RWPE2 (cell line): ENCODE data around the gene MRPL24.

Source experiments
- ATAC-seq: fragments of 200-7000 bp; cut with Tn5 transposase; 3 replicates; pipeline ENCODE4 v1.9.1; 2021; ENCODE audit warnings: low read depth
- DNase-seq: peaks from one replicate; pipeline ENCODE4 v3.0.0-alpha.2; 2020; ENCODE audit warnings: low spot score
- H3K27ac ChIP-seq: fragments of 450-650 bp; 2 replicates; pipeline ENCODE4 v1.5.1; 2017; ENCODE audit warnings: mild to moderate bottlenecking; ENCODE audit not compliant: poor library complexity, severe bottlenecking
- H3K27me3 ChIP-seq: fragments of 250-450 bp; sonication (Bioruptor Pico); 2 replicates; pipeline ENCODE4 v1.5.1; 2021; ENCODE audit warnings: mild to moderate bottlenecking, moderate library complexity; ENCODE audit not compliant: insufficient read depth, poor library complexity, severe bottlenecking
- H3K36me3 ChIP-seq: fragments of 250-450 bp; sonication (Bioruptor Pico); 2 replicates; pipeline ENCODE4 v1.5.1; 2020; ENCODE audit warnings: low read depth, mild to moderate bottlenecking, moderate library complexity
- H3K4me1 ChIP-seq: fragments of 250-450 bp; sonication (Bioruptor Pico); 2 replicates; pipeline ENCODE4 v1.5.1; 2021; ENCODE audit warnings: mild to moderate bottlenecking, moderate library complexity; ENCODE audit not compliant: insufficient read depth, poor library complexity, severe bottlenecking
- H3K4me3 ChIP-seq: fragments of 250-450 bp; sonication (Bioruptor Pico); 2 replicates; pipeline ENCODE4 v1.5.1; 2021; ENCODE audit warnings: mild to moderate bottlenecking, moderate library complexity; ENCODE audit not compliant: severe bottlenecking
- H3K9me3 ChIP-seq: fragments of 250-450 bp; sonication (Bioruptor Pico); 2 replicates; pipeline ENCODE4 v1.5.1; 2021; ENCODE audit warnings: mild to moderate bottlenecking, moderate library complexity; ENCODE audit not compliant: severe bottlenecking
- CTCF ChIP-seq: fragments of 450-650 bp; IDR thresholded peaks from one replicate; pipeline ENCODE4 v1.5.1; 2017; ENCODE audit warnings: mild to moderate bottlenecking, moderate library complexity; ENCODE audit not compliant: poor library complexity, severe bottlenecking

MRPL24 gene

GRCh38 chr1:156742017-156742416, 1.1 kb upstream of the MRPL24 start:
- Histone ChIP-seq H3K27ac (peak overlapping the region; percentile 64), H3K4me1 (peaks cover 5% of the 10 kb centered on the region), H3K9me3 (no peaks in the 10 kb centered on the region), H3K27me3 (no peaks in the 10 kb centered on the region), H3K36me3 (peaks cover 54% of the 10 kb centered on the region), H3K4me3 (no peak overlapping the region)
- no peak for TF ChIP-seq CTCF
- ATAC-seq (no peak), DNase-seq (no peak)

- Histone ChIP-seq H3K9me3 (no peaks in the 10 kb centered on the region), H3K27me3 (no peaks in the 10 kb centered on the region), H3K36me3 (peaks cover 55% of the 10 kb centered on the region), H3K27ac (peak overlapping the region; percentile 64), H3K4me1 (peaks cover 5% of the 10 kb centered on the region), H3K4me3 (no peak overlapping the region)
- no peak for TF ChIP-seq CTCF
- ATAC-seq, result no peak
- DNase-seq, result no peak
Observed at GRCh38 chr1:156741481-156741983, 644 bp upstream of the MRPL24 start.

GRCh38 chr1:156740237-156740740, 599 bp downstream of the MRPL24 start:
- peak overlapping the region; percentile 64 for H3K27ac ChIP-seq
- no peak for TF ChIP-seq CTCF
- DNase-seq, result no peak
- no peaks in the 10 kb centered on the region for H3K27me3 ChIP-seq
- no peaks in the 10 kb centered on the region for H3K9me3 ChIP-seq
- no peaks in the 10 kb centered on the region for H3K4me1 ChIP-seq
- peak overlapping the region; percentile 48 for H3K4me3 ChIP-seq
- peak; percentile 4; the same call in 2 of the 3 replicates for ATAC-seq
- peaks cover 54% of the 10 kb centered on the region for H3K36me3 ChIP-seq

GRCh38 chr1:156738916-156739315, 2.0 kb downstream of the MRPL24 start:
- Histone ChIP-seq H3K4me1 (no peaks in the 10 kb centered on the region), H3K36me3 (peaks cover 50% of the 10 kb centered on the region), H3K9me3 (no peaks in the 10 kb centered on the region), H3K27me3 (no peaks in the 10 kb centered on the region), H3K4me3 (no peak overlapping the region), H3K27ac (no peak overlapping the region)
- TF ChIP-seq CTCF, result no peak
- DNase-seq, result no peak
- ATAC-seq, result no peak

GRCh38 chr1:156738407-156738806, 2.5 kb downstream of the MRPL24 start:
- H3K4me1 ChIP-seq, result no peaks in the 10 kb centered on the region
- no peaks in the 10 kb centered on the region for H3K9me3 ChIP-seq
- peaks cover 45% of the 10 kb centered on the region for H3K36me3 ChIP-seq
- DNase-seq (no peak), ATAC-seq (no peak)
- H3K4me3 ChIP-seq, result no peak overlapping the region
- no peak for TF ChIP-seq CTCF
- H3K27me3 ChIP-seq, result no peaks in the 10 kb centered on the region
- H3K27ac ChIP-seq, result no peak overlapping the region
